HCEC 1CT (cell line): ENCODE results near the gene FGFR2.

Experiments
- DNase-seq: peaks from one replicate; pipeline ENCODE4 v3.0.0-alpha.2; 2017

FGFR2 gene

DNA sequence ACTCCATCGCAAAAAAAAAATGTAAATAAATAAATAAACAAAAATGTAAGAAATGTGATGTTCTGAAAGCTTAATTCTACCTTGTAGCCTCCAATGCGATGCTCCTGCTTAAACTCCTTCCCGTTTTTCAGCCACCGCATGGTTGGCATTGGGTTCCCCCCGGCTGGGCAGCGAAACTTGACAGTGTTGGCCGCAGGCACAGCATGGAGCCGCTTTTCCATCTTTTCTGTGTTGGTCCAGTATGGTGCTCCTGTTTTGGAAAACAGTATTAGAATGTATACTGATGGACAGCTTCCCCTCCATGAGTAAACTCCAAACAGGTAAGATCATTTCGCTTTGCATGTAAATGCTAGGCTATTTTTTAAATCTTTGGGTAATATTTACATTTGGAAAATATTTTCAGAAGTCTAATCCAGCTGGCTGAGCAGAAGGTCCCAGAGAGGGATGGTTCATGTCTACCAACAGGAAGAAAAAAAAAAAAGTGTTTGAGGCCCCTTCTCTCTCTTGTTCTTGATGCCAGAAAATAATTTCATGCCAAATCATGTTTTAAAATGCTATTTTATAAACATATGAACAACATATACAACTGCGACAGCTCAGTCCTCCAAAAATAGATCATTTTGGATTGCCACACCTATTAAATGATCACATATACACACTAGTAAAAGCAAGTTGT is 46.9 kb downstream of the FGFR2 start:
- DNase-seq = no peak

DNA sequence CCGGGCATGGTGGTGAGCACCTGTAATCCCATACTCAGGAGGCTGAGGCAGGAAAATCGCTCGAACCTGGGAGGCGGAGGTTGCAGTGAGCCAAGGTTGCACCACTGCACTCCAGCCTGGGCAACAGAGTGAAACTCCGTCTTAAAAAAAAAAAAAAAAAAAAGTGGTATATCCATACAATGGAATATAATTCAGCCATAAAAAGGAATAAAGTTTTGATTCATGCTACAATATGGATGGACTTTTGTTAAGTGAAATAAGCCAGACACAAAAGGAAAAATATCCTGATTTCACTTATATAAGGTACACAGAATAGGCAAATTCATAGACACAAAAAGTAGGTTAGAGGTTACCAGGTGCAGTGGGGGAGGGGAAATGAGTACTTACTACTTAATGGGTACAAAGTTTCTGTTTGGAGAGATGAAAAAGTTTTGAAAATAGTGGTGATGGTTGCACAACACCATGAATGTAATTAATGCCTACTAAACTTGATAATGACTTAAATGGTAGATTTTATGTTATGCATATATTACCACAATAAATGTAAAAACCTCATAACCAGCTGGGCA is 53.9 kb downstream of the FGFR2 start:
- no peak for DNase-seq

DNA sequence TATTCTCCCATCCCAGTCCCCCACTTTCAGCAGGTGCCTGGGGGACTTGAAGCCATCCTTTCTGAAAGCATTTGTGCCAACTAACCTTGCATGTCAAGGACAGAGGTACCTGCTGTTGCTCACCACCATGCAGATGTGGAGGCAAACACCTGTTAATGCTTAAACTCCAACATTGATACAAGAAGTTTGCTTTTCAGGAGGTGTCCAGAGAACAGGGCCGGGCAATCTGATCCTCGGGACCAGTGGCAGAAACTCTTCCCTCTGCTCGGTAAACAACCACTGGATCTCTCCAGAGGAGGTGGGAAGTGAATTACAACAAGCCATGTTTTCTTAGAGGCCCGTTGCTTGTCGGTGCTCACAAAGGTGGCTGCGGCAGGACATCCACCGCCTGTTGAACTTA is 54.7 kb downstream of the FGFR2 start:
- no peak for DNase-seq

DNA sequence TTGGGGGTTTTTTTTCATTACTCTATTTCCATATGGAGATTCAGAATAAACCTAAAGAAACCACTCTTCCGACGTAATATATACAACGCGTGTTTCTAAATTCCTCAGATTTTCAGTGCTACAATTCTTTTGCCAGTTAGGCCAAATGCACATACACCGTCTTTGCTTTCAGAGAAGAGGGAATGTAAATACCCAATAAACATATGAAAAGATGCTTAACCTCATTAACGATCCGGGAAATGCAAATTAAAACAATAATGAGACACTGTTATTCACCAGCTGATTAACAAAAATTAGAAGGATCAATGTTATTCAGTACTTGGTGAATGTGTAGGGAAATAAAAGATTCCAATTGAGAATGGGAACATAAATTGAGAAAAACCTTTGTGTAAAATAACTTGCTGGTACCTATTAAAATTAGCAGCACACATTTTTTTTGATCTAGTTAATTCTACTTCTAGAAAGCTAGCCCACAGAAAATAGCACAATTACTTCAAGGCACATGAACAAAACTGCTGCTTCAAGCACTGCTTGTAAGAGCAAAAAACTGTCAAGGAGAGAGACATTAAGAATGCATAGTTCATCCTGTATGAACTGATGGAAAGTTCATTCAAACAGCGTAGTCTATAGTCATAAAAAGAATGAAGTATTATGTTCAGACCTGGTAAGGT is 56.7 kb downstream of the FGFR2 start:
- no peak for DNase-seq

DNA sequence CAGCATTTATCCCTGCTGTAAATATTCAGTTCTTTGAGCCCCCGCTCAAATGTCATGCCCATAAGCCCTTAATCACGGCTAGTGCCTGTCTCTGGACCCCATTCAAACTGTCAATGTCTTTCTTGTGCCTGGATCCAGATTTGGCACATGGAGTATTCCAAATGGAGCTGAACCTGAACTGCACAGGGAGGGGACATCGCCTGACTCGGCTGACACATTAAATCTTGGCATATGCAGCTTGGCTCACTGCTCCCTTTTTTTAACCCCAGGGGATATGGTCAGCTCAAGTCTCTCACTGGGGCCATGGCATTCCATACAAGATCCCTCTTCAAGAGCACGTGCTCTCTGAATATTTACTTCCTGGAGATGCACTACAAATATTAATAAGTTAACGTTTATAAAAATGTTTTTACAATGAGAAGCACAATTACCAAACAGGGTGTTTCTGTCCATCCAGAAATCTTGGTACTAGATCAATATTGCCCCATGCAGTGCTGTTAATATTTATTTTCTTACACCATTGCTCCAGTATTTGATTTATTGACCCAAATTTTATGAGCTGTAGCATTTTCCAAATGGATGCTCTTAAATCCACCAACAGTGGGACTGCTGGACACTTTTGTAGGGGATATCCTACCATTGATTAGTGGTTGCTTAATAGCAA is 57.4 kb downstream of the FGFR2 start:
- DNase-seq = no peak

DNA sequence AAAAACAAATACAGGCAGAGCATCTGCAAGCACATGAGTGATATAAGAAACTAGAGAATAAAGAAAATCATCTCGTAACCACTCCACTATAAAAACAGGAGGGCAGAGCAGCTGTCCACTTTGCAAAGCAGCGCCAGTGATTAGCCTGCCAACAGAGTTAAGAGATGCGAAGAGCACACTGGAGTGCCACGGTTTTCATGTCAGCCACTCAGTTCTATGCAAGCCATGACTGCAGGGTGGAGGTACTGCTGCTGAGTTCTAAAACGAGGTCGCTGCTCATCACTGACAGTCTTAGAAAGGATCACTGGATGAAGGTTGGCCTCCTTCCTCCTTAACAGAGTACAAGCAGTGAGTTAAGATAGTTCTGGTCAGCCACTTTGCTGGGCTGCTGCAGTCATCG is 58.5 kb downstream of the FGFR2 start:
- no peak for DNase-seq

DNA sequence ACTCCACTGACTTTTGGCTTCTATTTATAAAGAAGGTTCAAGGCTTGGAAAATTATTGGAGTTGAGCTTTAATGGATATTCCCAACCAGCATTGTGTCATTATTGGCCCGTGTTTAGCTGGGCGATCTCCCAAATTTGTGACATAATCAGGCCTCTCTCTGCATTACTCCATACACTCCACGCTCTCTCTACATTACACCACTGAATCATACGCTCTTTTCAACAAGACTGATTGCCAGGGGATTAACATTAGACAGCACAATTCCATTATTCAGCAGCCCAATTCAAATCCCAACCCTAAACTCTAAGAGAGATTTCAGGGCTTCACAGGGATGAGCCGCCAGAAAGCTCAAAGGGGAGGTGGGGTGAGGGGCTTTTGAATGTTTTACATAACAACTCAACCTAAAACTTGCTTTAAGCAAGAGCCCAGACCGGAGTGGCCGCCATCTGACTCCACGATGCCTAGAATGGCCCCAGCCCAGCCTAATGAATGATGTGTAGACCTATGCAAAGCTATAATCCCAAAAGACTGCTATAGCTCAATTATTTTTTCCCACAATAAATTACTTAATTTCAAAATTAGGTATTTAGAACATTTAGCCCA is 61.8 kb downstream of the FGFR2 start:
- DNase-seq = no peak

DNA sequence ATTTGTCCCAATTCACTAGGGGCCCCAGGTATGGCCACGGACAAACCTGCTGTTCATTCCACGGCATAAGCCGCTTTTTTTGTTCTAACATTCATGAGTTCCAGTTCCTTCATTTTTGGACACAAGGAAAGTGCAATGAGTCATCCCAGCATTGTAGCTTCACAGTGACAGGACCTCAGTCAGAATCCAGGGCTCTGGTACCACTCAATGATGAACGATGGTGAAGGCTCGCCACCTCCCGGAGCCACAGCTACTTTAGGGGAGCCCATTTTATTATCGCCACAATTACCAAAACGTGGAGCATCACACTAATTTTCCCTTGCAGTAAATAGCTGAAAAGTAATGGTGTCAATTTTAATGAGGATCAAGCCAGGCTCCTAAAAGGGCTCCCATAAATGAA is 62.9 kb downstream of the FGFR2 start:
- DNase-seq = no peak

DNA sequence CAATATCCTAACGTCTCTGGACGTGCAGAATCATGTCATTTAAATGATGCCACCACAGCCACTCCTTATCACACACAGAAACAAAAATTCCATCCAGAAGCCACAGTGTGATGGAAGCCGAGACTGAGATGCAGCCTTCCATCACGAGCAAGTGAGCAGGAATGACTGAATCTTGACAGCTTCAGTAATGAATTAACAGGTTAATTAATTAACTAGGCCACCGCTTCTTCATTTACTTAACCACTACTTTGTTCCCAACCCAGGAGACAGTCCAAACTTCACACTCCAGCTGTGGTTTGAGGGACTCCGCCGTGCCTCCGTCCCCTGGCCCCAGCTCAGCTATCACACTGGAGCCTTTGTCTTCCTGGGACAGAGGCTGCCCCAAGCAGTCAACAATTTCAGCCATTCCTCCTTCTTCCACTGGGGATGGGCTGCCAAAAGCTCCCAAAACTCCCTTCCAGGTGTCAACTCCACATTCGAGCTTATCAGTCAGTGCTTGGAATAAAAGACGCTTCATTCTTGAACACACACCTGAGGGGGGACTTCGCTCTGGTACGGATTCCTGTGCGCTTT is 65.9 kb downstream of the FGFR2 start:
- DNase-seq = no peak

DNA sequence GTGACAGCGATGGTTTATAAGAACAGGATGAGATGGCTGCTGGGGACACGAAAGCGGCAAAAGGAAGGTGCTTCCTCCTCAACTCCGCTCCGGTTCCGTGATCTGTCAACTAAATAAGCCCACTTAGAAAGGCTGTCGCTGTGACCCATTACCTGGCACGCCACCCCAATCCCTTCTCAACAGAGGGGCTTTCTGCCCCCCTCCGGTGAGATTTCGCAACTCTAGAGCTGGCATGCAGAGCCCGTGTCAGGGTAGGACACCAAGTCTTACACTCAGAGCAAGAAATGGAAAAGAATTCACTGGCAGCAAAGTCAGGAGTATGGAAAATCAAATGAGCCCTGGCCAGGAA is 66.4 kb downstream of the FGFR2 start:
- DNase-seq = no peak

DNA sequence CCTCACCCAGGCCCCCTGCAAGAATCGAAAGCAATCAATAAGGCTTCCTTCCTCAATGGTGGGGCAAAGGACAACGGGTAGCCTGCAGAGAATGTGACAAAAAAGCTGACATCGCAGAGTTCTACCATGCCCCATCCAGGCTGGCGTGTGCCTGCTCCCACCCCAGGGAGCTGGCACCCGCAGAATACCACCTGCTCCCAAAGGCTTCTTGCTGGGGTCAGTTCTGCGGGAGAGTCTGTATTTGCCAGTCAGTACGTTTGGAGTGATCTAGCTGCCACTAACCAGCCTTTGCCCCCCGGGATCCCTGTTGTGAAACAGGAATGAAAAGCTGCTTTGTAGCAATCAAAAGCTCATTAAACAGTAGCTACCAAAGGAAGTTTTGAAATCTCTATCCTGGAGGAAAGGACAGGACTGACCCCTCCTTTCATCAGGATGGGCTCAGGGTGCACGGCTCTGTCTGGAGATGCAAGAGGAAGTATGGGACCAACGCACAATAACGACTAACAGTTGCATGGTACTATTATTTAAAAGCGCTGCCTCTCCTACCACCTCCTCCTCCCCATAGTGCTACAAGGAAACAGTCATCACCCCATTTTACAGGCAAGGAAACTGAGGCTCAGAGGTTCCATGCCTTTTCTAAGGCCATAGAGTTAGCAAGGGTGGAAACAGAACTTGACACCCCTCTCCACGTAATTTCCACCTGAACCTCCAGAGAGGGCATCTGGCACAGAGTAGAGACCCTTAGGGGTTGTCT is 67.0 kb downstream of the FGFR2 start:
- no peak for DNase-seq

DNA sequence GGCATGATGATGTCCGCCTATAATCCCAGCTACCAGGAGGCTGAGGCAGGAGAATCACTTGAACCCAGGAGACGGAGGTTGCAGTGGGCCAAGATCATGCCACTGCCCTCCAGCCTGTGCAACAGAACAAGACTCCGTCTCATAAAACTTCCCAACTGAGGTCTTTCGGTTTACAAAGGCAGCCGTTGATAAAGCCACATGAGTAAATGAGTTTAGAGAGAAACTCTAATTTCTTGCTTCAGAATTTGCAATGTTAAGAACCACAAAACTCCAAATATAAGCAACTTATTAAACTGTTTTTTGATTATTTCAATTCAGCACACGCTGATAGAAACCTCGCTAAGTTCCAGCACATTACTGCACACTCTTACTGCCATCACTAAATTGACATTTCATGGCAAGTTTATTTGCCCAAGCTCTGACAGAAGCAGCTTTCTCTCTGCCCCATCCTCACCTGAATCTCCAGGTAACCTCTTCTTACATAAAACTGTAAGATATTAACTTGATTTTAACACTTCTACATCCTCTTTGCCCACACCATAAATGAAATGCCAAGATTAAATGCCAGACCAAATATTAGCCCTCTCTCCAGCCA is 67.7 kb downstream of the FGFR2 start:
- DNase-seq = no peak

DNA sequence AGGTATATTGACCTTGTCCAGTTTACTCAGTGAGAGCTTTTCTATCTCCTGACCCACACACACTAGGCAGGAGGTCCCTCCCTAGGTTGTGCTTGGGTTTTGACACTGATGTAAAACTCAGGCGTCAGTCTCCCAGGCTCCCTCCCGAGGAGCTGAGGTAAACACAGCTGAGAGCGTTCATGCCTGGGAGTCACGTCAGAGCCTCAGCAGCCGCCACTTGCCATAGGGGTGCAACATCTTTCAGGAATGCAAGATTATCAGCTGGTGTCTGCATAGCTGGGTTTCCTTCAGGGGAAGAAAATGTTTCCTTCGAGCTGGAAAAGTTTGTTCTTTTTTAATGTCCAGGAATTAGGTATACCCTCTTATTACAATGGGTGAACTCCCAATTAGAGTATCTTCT is 70.6 kb downstream of the FGFR2 start:
- DNase-seq = no peak

DNA sequence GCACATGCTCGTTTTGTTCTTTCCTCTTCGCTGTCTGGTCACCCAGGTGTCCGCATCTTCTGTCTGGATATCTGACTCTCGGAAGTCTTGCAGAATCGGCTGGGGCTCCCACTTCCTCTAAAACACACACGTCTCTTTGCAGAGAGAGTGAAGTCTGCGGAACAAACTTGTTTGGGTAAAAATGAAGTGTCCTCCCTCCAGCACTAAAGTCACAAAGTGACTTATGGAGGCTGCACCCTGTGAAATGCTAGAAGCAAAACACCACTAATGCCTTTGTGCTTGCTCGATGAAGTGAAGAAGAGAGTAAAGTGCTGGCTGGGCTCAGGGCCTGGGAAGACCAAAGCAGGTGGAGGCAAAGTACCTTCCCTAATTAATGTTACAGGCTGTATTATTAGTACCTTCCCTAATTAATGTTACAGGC is 71.4 kb downstream of the FGFR2 start:
- no peak for DNase-seq

DNA sequence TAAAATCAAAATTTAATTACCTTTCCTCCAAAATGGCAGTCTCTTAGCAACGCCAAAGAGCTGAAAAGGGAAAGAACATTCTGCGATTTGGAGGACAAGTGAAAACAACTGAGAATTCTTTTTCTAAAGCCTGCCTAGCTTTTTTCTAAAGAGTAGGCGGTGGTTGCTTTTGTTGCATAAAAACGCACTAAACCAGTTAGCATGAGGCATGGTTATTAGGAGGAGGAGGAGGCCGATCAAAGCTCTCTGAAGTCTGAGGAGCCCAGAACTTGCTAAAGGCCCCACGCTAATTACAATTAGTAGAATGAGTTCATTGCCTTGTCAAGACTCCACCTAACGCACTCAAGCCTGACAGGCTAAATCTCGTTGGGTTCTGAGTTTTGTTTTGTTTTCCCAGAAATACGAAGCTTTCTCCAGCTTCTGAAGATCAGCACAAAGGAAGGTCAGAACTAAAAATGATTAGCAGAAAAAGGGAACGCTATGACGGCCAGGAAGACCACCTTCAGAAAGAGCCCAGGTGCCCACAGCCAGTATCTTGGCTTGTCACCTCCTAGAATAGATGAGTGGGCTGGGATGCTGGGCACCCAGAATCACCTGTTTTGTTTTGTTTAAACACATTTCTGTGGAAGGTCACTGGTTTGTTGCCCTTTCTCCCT is 72.0 kb downstream of the FGFR2 start:
- no peak for DNase-seq

DNA sequence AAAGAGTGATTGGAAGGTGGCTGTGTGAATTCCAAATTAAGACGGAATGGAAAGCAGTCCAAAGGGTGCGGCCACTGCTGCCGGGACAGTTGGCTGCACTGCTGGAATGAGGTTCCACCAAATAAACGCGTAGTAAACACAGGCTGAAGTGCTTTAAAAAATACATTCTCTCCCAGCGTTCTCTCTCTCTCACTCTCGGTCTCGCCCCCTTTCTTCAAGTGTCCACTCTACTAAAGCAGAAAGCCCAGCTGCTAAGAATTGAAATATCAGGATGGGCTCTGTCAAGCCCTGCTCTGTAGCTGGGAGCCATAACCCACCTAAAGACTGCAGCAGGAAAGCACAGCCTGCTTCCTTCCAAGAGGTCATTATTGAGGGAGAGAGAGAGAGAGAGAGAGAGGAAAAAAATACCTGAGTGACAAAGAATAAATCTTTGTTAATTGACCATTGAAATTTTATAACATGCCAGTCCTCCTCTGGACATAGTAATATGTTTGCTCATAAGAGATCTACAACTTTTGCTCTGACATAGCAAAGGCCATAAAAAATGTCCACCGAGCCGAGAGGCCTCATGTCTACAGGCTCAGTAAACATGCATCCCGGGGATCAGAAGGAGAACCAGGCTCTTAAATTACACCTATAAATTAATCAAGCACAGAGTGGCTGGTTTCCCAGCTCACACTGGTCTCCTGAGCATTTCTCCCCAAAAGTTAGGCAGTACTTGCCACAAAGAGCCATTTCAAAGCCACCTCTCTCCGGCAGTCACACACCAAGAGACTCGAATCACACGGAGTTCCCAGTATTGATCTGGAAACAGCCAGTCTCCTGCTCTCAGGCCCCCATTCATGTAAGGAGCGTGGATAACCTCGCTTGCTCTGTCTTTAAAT is 72.8 kb downstream of the FGFR2 start:
- no peak for DNase-seq

DNA sequence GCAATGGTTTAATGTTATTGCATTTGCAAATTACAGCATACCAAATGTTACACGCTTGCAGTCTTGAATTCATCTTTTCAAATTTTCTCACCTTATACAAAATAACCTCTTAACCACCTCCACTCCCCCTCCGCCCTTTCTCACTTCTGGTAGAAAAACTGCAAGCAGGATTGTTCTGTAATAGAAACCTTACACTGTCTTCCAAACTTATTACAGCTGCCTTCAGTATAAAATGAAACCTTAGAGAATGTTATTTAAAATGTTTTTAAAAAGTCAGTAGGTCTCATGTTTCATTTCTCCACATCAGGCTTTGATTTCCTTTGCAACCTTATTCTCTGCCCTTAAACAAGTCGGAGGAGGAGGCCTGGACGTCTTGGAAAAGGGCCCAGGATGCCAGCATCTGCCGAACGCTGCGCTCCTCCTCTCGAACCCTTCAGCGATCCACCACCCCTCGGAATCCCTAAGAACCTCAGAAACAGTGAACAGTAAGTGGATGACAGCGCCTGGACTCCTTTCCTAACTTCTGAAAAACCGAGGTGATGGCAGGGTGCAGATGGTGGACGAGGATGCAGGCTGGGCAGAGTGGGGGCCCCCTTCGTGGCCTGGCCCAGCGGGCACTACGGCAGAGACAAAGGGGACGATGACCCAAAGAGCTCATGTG is 74.0 kb downstream of the FGFR2 start:
- no peak for DNase-seq

DNA sequence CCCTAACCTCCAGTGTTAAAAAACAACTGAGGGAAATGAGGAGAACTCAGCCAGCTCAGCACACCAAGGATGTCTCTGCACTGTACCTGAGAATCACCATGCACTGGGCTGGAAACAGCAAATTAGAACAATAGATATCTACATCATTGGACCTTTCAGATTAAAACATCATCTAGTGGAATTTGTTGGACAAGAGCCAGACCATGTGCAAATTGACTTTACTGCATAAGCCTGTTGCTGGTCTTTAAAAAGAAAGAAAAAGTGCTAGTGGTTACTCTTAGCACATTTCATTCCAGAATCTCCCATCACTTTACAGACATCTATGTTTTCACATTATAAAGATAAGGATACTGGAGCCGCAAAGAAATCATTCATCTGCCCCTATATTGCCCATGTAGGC is 75.4 kb downstream of the FGFR2 start:
- DNase-seq = no peak

DNA sequence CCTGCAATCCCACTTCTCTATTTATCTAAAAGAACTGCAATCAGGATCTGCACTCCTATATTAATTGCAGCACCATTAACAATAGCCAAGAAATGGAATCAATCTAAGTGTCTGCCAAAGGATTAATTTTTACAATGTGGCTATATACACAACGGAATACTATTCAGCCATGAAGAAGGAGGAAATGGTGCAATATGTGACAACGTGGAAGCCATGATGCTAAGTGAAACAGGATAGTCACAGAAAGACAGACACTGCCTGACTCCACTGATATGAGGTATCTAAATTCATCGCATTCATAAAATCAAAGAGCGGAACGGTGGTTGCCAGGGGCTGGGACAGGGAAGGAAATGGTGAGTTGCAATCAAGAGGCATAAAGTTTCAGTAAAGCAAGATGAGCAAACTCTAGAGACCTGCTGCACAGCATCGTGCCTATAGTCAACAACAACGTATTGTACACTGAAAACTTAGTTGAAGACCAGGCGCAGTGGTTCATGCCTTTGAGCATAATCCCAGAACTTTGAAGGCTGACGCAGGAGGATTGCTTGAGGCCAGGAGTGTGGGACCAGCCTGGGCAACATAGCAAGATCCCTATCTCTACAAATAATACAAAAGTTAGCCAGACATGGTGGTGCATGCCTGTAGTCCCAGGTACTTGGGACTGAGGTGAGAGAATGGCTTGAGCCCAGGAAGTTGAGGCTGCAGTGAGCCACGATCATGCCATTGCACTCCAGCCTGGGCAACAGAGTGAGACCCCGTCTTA is 76.3 kb downstream of the FGFR2 start:
- no peak for DNase-seq
